KOPT-K1 (cell line): ENCODE measurements around the gene OR2AT4.

ENCODE experiments used
- H3K27ac ChIP-seq: fragments of 200-600 bp; sonication (generic); 2 replicates; pipeline ENCODE4 v1.5.1; 2016; ENCODE audit warnings: antibody characterized with exemption, mild to moderate bottlenecking, low read depth, low read length; ENCODE audit not compliant: poor library complexity, severe bottlenecking
- H3K36me3 ChIP-seq: fragments of 200-600 bp; sonication (generic); 2 replicates; pipeline ENCODE4 v1.5.1; 2017; ENCODE audit warnings: antibody characterized with exemption, mild to moderate bottlenecking, low read length, moderate library complexity; ENCODE audit not compliant: insufficient read depth
- H3K9me3 ChIP-seq: fragments of 200-600 bp; sonication (generic); 2 replicates; pipeline ENCODE4 v1.5.1; 2017; ENCODE audit warnings: antibody characterized with exemption, low read length, mild to moderate bottlenecking; ENCODE audit not compliant: insufficient read depth, poor library complexity, severe bottlenecking

OR2AT4 gene

DNA sequence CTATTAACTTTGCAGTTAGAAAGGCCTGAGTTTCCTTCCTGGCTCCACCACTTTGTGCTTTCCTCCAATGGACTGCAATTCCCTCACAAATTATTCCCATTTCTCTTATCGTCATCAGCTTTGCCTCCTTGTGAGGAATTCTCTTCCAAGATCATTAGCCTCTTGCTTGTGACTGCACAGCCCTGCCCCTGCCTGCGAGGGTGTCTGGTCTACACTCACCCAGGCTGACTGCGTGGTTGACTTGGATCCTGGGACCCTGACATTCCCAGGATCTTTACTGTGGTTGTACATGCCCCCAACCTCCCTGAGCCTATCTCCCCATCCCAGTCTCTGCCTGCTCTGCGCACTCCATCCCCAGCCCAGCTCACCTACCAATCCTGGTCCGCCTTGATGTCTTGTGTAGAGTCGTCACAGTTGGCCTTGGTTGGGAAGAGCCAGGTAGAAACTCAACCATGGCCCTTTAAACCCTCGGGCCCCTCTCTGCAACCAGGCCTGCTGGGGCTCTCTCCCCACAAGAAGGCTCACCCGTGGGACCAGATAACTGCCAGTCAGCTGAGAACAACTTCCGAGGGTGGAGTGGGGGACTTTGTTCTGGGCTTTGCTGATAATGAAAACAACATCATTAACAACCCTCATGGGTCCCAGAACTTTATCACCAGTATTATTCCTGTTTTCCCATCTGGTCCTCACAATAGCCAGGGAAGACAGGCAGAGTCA lies at the start of gene OR2AT4:
Gene OR2AT4, minus strand, starts transcription at position 421 of the 717 bp plus-strand sequence.
- Histone ChIP-seq H3K36me3 (no peaks in the 10 kb centered on the region), H3K27ac (no peak within 1 kb of the TSS), H3K9me3 (peaks cover 7% of the 10 kb centered on the region)

DNA sequence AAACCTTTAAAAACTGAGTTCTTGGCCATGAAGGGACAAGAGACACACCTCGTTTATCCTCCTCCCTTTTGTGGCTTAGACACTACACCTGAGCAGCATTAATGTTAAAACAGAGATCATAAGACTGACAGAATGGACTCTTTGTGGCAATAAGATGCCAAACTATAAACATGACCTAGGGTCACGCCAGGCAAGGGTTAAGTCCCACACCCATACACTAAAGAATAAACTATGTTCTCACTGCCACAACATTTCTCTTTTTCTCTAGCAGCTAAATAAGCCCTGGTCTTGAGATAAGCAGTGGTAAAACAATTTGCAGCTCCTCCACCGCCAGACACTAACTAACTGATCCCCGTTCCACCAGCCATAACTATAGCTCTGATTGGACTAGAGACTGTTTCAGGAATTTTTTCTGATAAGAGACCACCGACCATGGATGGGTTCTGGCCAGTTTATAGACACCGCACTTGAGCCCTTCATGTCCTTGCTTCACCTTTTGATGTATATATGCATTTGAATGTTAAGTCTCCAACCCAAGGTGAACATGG lies 49.4 kb upstream of the OR2AT4 start:
- Histone ChIP-seq H3K27ac (no peak overlapping the region), H3K36me3 (no peaks in the 10 kb centered on the region), H3K9me3 (no peaks in the 10 kb centered on the region)

DNA sequence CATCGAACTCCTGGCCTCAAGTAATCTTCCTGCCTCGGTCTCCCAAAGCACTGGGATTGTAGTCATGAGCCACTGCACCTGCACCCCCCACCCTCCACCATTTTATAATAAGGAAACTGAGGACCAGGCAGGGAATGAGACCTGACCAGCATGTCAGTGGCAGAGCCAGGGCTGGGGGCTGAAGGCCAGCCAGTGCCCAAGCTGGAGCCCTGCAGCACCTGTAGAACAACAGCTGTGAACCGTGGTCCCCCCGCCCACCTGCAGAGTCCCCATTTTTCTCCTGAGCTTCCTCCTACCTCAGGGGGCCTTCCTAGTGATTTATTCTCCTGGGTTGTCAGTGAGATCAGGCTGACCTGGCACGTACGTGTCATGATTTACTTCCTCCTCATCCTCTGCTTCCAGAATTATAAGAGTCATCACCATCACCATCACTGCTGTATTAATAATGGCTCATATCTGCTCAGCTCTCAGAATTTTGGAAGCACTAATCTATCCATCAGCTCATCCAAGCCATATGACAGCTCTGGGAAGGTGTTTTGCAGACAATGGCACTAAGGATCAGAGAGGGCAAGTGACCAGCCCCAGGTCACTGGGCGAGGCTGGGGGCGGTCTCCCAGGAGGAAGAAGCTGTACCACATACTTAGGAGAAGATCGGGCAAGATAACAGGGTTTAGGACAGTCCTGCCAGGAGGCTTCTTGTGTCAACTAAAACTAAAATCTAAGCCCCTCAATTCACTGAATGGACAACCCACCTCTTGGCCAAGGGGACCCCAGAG lies 48.7 kb upstream of the OR2AT4 start:
- Histone ChIP-seq H3K9me3 (no peaks in the 10 kb centered on the region), H3K27ac (no peak overlapping the region), H3K36me3 (no peaks in the 10 kb centered on the region)

DNA sequence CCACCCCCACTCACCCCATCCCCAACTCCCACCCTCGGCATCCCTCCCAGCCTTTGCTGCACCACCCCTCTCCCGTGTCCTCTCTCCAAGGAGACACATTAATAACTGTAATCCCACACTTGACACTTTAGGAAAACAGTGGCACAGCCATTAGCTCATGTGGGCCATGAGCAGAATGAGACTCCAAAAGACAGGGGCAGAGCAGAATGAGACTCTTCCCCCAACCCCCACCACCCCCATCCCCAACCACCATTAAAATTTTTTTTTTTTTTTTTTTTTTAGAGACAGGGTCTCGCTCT lies 48.0 kb upstream of the OR2AT4 start:
- Histone ChIP-seq H3K36me3 (no peaks in the 10 kb centered on the region), H3K27ac (no peak overlapping the region), H3K9me3 (no peaks in the 10 kb centered on the region)

DNA sequence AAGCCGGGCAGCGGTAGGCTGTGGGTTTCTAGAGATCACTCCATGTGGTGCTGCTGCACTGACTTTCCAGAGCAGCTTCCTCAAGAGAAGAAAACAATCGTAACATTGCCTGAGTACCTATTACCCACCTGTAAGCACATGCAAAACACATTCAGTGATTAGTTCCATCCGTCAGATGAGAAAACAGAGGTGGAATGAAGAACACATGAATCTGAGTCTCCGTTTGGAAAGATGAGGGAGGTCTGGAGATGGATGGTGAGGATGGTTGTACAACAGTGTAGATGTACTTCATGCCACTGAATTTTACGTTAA lies 46.7 kb upstream of the OR2AT4 start:
- Histone ChIP-seq H3K9me3 (no peaks in the 10 kb centered on the region), H3K36me3 (no peaks in the 10 kb centered on the region), H3K27ac (peak overlapping the region; percentile 28)

DNA sequence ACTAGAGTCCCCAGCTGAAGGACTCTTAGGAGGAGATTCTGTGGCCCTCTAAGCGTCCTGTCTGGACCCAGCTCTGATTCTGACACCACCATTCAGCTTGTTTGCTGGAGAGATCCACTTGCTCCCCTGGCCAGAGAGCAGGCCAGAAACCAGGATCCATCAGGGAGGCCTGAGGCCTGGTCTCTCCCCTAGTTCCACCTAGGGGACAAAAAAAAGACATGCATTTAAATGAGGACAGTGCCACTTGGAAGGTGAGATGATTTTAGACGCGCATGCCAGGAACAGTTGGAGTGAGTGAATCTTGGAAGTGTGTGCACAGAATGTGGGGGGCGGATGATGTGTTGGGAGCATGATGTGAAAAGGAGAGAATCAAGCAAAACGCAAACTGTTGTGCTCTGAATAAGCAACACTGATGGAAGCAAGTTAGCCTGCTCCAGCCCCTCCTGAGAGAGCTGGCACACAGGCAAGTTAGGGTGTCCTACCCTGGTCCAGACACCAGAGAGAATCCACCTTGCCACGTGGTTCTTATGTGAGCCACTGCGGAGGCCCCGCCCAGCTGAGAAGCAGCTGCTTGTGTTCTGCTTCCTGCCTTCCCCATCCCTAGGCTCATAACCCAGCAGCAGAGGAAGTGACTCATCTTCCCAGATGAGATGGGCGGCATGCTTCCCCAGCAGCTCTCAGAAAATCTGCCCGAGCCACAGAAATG lies 46.2 kb upstream of the OR2AT4 start:
- Histone ChIP-seq H3K27ac (peak overlapping the region; percentile 28), H3K36me3 (no peaks in the 10 kb centered on the region), H3K9me3 (no peaks in the 10 kb centered on the region)

DNA sequence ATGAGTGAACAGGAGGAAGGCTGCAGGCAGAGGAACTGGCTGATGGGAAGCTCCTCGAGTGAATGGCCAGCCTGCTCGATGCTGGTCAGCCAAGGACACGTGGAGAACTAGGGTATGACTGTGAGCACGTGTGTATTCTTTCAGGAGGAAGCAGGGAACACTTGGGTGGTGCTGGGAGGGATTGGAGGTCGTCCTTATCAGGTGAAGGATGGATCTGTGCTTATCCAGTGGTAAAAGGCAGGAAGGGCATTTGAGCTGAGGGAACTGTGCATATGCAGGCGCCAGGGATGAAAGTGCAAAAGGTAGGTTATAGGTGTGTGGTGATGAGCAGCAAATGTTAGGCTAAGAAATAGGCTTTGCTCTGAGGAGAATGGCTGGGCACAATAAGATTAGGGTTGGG lies 44.5 kb upstream of the OR2AT4 start:
- Histone ChIP-seq H3K27ac (no peak overlapping the region), H3K36me3 (no peaks in the 10 kb centered on the region), H3K9me3 (no peaks in the 10 kb centered on the region)

DNA sequence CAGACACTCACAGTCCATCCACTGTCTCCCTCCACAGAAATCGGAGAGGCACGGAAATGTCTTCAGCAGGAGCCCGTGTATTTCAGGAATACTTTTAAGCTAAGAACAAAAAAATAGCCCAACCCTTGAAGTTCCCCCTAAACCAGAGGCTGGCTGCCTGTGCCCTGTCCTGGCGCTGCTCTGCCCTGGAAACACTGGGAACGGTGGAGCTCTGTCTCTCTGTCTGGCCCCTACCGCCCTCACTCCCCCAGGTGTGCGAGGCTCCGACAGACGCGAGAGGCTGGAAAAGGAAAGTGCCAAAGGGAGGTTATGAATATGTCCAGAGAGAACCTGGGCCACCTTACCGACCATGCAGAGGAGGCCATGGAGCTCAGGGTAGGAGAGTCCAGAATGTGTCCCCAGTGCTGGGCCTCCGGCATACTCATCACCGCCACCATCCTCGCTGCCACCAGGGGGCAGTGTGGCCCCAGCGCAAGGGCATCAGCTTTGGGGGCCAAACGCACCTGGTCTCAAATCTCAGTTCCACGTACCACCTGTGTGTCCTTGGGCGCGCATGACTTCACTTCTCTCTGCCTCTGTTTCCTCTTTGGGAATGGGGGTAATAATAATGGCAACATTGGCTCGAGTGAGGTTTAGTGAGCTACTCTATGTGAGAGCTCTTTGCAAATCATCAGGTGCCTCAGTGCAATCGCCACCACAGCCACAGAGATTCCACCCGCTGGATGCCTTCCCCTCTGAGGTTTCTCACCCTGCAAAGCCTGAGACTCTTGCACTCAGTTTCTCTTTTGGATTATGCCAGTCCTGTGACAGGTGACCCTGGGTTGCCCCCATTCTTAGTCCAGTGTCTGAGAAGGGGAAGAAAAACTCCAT lies 43.8 kb upstream of the OR2AT4 start:
- Histone ChIP-seq H3K36me3 (no peaks in the 10 kb centered on the region), H3K9me3 (no peaks in the 10 kb centered on the region), H3K27ac (no peak overlapping the region)

DNA sequence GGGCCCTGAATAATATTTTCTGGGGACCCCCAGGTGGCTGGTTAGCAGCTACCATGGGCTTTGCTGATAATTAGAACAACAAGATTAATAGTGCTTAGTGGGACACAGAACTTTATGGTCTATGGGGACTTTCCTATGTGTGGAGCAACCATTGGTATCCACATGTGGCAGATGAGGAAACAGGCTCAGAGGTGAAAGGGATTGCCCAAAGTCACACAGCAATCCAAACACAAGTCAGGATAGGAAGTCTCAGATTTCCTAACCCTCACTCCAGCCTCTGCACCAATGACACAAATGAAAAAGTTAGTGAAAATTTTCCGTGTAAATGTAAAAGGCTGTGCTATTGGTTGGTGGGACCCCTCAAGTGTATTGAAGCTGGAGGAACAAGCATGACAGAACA lies 39.0 kb upstream of the OR2AT4 start:
- no peak overlapping the region for H3K27ac ChIP-seq
- no peaks in the 10 kb centered on the region for H3K9me3 ChIP-seq
- no peaks in the 10 kb centered on the region for H3K36me3 ChIP-seq

DNA sequence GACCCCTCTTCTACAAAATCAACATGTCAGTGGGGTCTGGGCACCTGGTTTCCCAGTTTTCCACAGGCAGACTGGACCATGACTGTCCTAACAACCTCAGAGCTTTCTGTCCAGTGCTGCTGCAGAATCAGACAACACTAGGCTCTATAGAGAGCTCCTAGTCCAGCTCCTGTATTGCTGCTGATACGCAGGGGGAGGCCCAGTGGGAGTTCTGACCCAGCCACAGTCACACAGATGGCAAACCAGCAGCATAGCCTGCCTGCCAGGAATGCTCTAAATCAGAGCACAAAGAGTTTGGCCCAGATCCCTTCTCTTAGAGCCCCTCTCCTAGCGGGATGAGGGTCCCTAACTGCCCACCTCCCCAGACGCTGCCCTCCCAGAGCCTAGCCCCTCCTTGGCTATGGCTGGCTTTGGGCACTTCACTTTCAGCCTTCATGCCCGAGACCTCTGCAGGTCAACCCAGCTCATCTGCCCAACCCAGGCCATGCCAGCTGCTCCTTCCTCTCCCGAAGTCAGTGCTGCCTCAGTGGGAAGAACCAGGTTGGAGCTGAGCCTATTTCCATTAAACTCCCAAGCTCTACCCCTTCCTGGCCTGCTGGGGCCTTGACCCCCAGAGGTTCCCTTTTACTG lies 38.5 kb upstream of the OR2AT4 start:
- no peak overlapping the region for H3K27ac ChIP-seq
- no peaks in the 10 kb centered on the region for H3K36me3 ChIP-seq
- no peaks in the 10 kb centered on the region for H3K9me3 ChIP-seq

DNA sequence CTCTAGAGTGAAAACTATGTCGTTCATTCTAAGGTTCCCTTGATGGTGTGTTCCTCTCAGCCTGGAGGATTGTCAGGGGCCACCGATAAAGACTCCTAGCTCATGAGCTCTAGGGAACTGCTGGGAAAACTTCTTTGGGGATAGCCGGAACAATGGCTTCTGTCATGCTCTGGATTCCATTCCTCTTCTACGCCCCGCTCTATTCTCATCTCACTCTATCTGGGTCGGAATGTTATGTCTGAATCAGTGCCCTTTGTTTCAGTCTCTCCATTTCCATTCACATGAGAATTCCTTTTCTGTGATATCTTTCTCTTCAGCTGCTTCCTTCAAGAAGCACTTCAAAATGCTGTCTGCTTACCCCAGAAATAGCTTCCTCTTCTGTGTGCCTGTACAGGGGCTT lies 37.3 kb upstream of the OR2AT4 start:
- Histone ChIP-seq H3K9me3 (peaks cover 2% of the 10 kb centered on the region), H3K36me3 (no peaks in the 10 kb centered on the region), H3K27ac (no peak overlapping the region)

DNA sequence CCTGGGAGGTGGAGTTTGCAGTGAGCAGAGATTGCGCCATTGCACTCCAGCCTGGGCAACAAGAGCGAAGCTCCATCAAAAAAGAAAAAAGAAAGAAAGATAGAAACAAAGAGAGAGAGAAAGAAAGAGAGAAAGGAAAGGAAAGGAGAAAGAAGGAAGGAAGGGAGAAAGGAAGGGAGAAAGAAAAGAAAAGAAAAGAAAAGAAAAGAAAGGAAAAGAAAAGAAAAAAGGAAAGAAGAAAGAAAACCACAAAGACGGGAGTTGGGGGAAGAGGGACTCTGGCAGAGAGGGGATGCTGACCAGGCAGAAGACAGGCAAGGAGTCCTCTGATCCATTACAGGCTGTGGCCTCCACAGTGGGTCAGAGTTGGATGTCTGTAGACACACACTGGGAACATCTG lies 35.4 kb upstream of the OR2AT4 start:
- H3K27ac ChIP-seq: no peak overlapping the region
- H3K36me3 ChIP-seq: no peaks in the 10 kb centered on the region
- H3K9me3 ChIP-seq: peaks cover 8% of the 10 kb centered on the region

DNA sequence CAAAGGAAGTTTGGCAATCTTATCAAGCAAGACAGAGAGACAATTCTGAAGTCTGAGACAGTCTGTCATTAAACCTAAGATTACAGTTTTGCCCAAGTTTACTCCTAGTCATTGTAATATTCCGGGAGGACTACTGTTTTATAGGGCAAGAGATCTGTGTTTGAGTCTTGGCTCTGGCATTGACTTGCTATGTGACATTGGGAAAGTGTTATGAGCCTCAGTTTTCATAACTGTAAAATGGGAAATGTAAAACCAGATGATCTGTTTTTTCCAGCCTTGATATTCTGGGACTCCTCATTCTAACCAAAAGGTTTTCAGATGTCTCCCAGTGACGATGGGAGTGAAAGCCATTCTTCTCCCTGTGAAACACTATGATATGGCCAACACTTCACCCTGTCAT lies 29.9 kb upstream of the OR2AT4 start:
- Histone ChIP-seq H3K36me3 (no peaks in the 10 kb centered on the region), H3K9me3 (peaks cover 8% of the 10 kb centered on the region), H3K27ac (no peak overlapping the region)

DNA sequence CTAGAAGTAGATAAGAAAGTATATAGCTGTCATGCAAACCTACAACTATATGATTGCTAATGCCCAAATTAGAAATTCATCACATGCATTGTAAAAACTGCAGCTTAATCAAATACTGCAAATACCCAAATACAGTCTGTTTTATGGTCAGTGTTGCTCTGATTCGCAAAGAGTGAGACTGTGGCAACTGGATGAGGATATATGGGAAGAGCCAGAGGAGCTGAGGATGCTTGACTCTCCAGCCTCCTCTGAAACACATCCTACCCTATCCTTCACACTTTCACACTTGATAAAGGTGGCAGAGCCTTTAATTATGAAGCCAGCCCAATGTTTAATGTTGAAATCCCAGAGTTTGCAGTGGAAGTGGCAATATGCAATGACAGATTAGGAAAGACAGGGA lies 21.9 kb upstream of the OR2AT4 start:
- H3K36me3 ChIP-seq: no peaks in the 10 kb centered on the region
- no peak overlapping the region for H3K27ac ChIP-seq
- H3K9me3 ChIP-seq: peaks cover 27% of the 10 kb centered on the region
